Stimulated activated naive CD8-positive, alpha-beta T cell treated with anti-CD3 and anti-CD28 coated beads, Interleukin-15, amount 100 ng/mL, for 72 hours (primary cell): ENCODE data around the gene SFXN4.
A peak's percentile ranks its signal among the peaks of the same experiment; 100 is the strongest.
"Not testable (repeated sequence)": the region's sequence is repeated elsewhere in the genome, so short reads cannot be mapped to it uniquely, and the experiment has no call there.

Experiments
- ATAC-seq: fragments of 150-1000 bp; cut with Tn5 transposase; 2 replicates; pipeline ENCODE4 v1.10.0; 2021; ENCODE audit warnings: mild to moderate bottlenecking, moderate library complexity
- DNase-seq, 2 donors: peaks; one replicate each; pipeline ENCODE4 v3.0.0; 2021 to 2022
- H3K27ac Mint-ChIP-seq, 2 donors: one replicate each; pipeline ENCODE4 v1.8.0; 2022; ENCODE audit warnings: mild to moderate bottlenecking in 2 of 2, mixed read lengths in 2 of 2, moderate library complexity in 2 of 2
- H3K27me3 Mint-ChIP-seq: one replicate; pipeline ENCODE4 v1.8.0; 2022; ENCODE audit warnings: mixed read lengths
- H3K4me1 Mint-ChIP-seq: one replicate; pipeline ENCODE4 v1.8.0; 2022; ENCODE audit warnings: mild to moderate bottlenecking, mixed read lengths
- H3K4me3 Mint-ChIP-seq, 2 donors: one replicate each; pipeline ENCODE4 v1.8.0; 2022; ENCODE audit warnings: mild to moderate bottlenecking in 2 of 2, mixed read lengths in 2 of 2, moderate library complexity in 1 of 2
- H3K9me3 Mint-ChIP-seq, 2 donors: one replicate each; pipeline ENCODE4 v1.8.0; 2022; ENCODE audit warnings: mixed read lengths in 2 of 2

Gene SFXN4

GRCh38 chr10:119112056-119112455 lies 53.5 kb downstream of the SFXN4 start:
- H3K27me3 Mint-ChIP-seq: no peaks in the 10 kb centered on the region
- no peaks in the 10 kb centered on the region for H3K9me3 Mint-ChIP-seq
- DNase-seq: no peak
- no peak for ATAC-seq
- peaks cover 16% of the 10 kb centered on the region for H3K4me1 Mint-ChIP-seq
- peak overlapping the region in 1 of 2 donors; percentile 20 for H3K27ac Mint-ChIP-seq
- H3K4me3 Mint-ChIP-seq: no peak overlapping the region

- not testable (repeated sequence) for H3K27ac Mint-ChIP-seq, DNase-seq, ATAC-seq, H3K27me3 Mint-ChIP-seq, H3K4me3 Mint-ChIP-seq, H3K9me3 Mint-ChIP-seq
- peaks cover 12% of the 10 kb centered on the region for H3K4me1 Mint-ChIP-seq
Measured at GRCh38 chr10:119107771-119108170, 57.7 kb downstream of the SFXN4 start.

GRCh38 chr10:119107106-119107505 lies 58.4 kb downstream of the SFXN4 start:
- DNase-seq, ATAC-seq, H3K4me3 Mint-ChIP-seq, H3K27ac Mint-ChIP-seq, H3K27me3 Mint-ChIP-seq, H3K9me3 Mint-ChIP-seq: not testable (repeated sequence)
- H3K4me1 Mint-ChIP-seq: peaks cover 12% of the 10 kb centered on the region

DNA sequence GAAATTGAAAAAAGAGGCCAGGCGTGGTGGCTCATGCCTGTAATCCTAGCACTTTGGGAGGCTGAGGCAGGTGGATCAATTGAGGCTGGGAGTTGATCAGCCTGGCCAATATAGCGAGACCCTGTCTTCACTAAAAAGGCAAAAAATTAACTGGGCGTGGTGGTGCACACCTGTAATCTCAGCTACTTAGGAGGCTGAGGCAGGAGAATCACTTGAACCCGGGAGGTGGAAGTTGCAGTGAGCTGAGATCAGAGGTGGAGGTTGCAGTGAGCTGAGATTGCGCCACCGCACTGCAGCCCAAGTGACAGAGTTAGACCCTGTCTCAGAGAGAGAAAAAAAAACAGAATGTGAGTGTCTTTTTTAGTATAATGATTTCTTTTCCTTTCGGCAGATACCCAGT lies 59.6 kb downstream of the SFXN4 start:
- not testable (repeated sequence) for ATAC-seq, H3K27me3 Mint-ChIP-seq, H3K27ac Mint-ChIP-seq, H3K9me3 Mint-ChIP-seq, DNase-seq
- H3K4me1 Mint-ChIP-seq: peaks cover 12% of the 10 kb centered on the region
- peak overlapping the region in 1 of 2 donors; percentile 87 for H3K4me3 Mint-ChIP-seq

- Mint-ChIP-seq H3K27me3 (no peaks in the 10 kb centered on the region), H3K4me3 (peak overlapping the region; percentile 72 to 87), H3K9me3 (no peaks in the 10 kb centered on the region), H3K4me1 (peaks cover 12% of the 10 kb centered on the region), H3K27ac (peak overlapping the region in 1 of 2 donors; percentile 40)
- DNase-seq: no peak
- no peak for ATAC-seq
Measured at GRCh38 chr10:119105155-119105554, 60.4 kb downstream of the SFXN4 start.

DNA sequence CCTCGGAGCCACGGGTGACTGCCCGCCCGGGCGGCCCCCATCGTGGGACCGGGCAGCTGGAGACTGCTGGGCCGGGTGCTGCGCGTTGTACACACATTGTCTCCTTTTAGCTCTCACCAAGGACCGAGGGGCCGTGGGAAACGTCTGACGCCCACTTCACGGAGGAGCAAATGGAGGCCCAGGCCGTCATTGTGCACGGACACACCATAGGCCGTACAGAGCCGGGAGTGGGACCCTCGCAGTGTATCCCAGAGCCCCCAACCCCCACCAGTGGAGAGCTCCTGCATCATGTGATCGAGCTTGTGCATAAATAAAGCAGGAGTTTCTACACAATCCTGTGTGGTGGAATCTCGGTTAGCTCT lies 60.9 kb downstream of the SFXN4 start:
- Mint-ChIP-seq H3K27me3 (no peaks in the 10 kb centered on the region), H3K27ac (no peak overlapping the region), H3K4me3 (peak overlapping the region; percentile 72 to 87), H3K4me1 (peaks cover 12% of the 10 kb centered on the region), H3K9me3 (no peaks in the 10 kb centered on the region)
- peak in 1 of 2 donors; percentile 25 for DNase-seq
- no peak for ATAC-seq

DNA sequence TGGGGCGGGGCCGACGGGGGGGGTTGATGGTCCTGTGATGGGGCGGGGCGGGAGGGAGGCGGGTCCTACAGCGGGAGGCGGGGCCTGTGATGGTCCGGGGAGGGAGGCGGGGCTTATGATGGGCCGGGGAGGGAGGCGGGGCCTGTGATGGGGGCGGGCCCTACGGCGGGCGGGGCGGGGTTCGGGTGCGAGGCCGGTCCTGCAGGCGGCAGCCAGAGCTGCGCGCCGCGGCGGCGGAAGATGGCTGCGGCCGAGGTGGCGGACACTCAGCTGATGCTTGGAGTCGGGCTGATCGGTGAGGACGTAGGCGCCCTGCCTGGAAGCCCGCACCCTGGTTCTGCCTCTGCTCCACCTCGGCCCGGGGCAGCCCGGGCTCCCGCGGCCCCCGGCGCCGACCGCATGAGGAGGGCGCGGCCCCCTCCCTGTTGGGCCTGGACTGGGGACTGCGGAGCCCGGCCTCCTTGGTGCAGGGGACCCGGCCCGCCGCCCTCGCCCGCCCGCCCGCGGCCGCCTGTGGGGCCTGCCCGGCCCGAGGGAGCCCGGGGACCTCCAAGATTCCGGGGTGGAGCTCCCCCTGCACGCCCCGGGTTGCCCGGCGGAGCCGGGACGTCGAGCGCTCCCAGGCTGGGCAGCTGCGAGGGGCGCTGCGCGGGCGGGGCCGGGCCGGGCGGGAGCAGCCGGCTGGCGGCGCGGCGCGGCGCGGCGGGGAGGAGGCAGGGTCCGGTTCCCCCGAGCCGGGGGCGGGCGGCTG lies 61.4 kb downstream of the SFXN4 start, which contains the start of gene DENND10:
DENND10 (plus strand) TSS at position 211 of the 751 bp plus-strand sequence; CDS start at position 241, 30 bp downstream.
- H3K4me3 Mint-ChIP-seq: peak within 1 kb of the TSS; percentile 72 to 87
- no peaks in the 10 kb centered on the region for H3K27me3 Mint-ChIP-seq
- peak; percentile 90 for ATAC-seq
- peak; percentile 71 to 74 for DNase-seq
- no peaks in the 10 kb centered on the region for H3K9me3 Mint-ChIP-seq
- peaks cover 12% of the 10 kb centered on the region for H3K4me1 Mint-ChIP-seq
- peak within 1 kb of the TSS in 1 of 2 donors; percentile 46 for H3K27ac Mint-ChIP-seq

- peak overlapping the region; percentile 61 to 67 for H3K4me3 Mint-ChIP-seq
- H3K27me3 Mint-ChIP-seq: no peaks in the 10 kb centered on the region
- no peaks in the 10 kb centered on the region for H3K9me3 Mint-ChIP-seq
- H3K27ac Mint-ChIP-seq: peak overlapping the region in 1 of 2 donors; percentile 46
- DNase-seq (no peak), ATAC-seq (no peak)
- peaks cover 12% of the 10 kb centered on the region for H3K4me1 Mint-ChIP-seq
Measured at GRCh38 chr10:119103241-119103902, 62.1 kb downstream of the SFXN4 start.

GRCh38 chr10:119101366-119102098 lies 64.0 kb downstream of the SFXN4 start:
- peak overlapping the region in 1 of 2 donors; percentile 30 for H3K27ac Mint-ChIP-seq
- no peak for DNase-seq
- H3K4me1 Mint-ChIP-seq: peaks cover 12% of the 10 kb centered on the region
- no peaks in the 10 kb centered on the region for H3K9me3 Mint-ChIP-seq
- H3K27me3 Mint-ChIP-seq: no peaks in the 10 kb centered on the region
- no peak for ATAC-seq
- no peak overlapping the region for H3K4me3 Mint-ChIP-seq

DNA sequence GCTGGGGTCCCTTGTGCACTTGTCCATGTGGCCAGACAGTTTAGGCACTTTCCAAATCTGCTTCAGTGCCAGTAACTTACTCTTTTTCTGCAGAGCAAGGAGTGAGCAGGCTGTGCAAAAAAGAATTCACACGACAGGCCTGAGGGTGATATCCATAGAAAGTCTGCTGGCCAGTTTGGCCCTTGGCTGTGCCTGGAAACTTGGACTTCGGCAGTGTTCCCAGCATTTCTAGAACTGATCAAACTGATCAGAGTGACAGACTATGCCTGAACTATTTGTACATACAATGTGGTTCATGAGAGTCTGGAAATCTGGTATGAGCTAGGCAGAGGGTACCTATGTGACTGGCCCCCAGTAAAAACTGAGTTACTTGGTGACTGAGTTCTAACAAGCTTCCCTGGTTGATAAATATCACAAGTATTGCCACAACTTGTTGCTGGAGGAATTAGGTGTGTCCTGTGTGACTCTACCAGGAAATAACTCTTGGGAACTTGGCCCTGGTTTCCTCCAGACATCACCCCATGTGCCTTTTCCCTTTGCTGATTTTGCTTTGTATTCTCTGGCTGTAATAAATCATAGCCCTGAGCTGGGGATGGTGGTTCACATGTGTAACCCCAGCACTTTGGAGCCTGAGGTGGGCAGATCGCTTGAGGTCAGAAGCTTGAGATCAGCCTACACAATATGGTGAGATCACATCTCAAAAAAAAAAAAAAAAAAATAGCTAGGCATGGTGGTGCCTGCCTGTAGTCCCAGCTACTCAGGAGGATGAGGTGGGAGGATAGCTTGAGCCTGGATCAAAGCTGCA lies 64.9 kb downstream of the SFXN4 start:
- H3K9me3 Mint-ChIP-seq: no peaks in the 10 kb centered on the region
- DNase-seq (no peak), ATAC-seq (no peak)
- H3K4me3 Mint-ChIP-seq: no peak overlapping the region
- H3K27me3 Mint-ChIP-seq: no peaks in the 10 kb centered on the region
- H3K4me1 Mint-ChIP-seq: peaks cover 19% of the 10 kb centered on the region
- H3K27ac Mint-ChIP-seq: no peak overlapping the region

- Mint-ChIP-seq H3K4me3 (no peak overlapping the region), H3K27ac (no peak overlapping the region), H3K27me3 (no peaks in the 10 kb centered on the region), H3K4me1 (peaks cover 14% of the 10 kb centered on the region), H3K9me3 (no peaks in the 10 kb centered on the region)
- DNase-seq: no peak
- ATAC-seq: no peak
Measured at GRCh38 chr10:119098576-119098975, 66.9 kb downstream of the SFXN4 start.

DNA sequence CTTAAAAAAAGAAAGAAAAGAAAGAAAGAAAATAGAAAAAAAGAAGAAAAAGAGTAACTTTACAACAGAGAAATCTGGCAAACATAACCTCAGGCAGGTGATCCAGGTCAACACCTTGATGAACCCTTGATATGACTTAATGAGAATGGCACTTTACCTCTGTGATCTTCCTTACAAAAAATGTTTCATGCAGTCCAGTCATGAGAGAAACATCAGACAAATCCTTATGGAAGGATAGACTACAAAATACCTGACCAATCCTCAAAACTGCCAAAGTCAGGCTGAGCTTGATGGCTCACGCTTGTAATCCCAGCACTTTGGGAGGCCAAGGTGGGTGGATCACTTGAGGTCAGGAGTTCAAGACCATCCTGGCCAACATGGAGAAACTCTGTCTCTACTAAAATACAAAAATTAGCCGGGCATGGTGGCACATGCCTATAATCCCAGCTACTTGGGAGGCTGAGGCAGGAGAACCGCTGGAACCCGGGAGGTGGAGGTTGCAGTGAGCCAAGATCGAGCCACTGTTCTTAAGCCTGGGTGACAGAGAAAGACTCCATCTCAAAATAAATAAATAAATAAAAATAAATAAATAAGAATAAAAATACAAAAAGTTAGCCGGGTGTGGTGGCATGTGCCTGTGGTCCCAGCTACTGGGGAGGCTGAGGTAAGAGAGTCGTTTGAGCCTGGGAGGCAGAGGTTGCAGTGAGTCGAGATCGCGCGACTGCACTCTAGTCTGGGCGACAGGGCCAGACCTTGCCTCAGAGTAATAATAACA lies 68.7 kb downstream of the SFXN4 start:
- H3K27ac Mint-ChIP-seq: peak overlapping the region in 1 of 2 donors; percentile 82
- H3K4me3 Mint-ChIP-seq, H3K4me1 Mint-ChIP-seq: not testable (repeated sequence)

GRCh38 chr10:119095640-119096039 lies 69.9 kb downstream of the SFXN4 start:
- no peaks in the 10 kb centered on the region for H3K9me3 Mint-ChIP-seq
- ATAC-seq (no peak), DNase-seq (no peak)
- H3K27ac Mint-ChIP-seq: no peak overlapping the region
- no peaks in the 10 kb centered on the region for H3K27me3 Mint-ChIP-seq
- peaks cover 18% of the 10 kb centered on the region for H3K4me1 Mint-ChIP-seq
- H3K4me3 Mint-ChIP-seq: no peak overlapping the region

More for the DNA sequence above, 68.7 kb downstream of the SFXN4 start:
- H3K27me3 Mint-ChIP-seq, DNase-seq, ATAC-seq, H3K9me3 Mint-ChIP-seq: not testable (repeated sequence)

DNA sequence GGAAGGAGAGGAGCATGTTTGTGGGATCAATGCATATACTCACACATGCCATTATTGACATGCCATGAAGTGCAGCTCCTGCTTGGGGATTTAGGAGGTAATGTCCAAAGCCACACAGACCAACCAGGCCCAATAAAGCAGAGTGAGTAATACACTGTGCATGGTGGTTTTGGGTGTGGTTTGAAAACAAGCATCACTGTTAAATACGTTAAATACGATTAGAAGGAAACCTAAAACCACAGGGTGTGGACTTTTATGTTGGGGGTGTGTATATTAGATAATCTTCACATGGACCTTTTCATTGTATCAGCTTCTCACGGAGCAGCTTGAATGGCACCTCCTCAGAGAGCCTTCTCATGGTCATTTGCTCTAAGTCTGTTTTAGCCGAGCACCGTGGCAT lies 74.5 kb downstream of the SFXN4 start:
- ATAC-seq (peak; percentile 90), DNase-seq (peak; percentile 9 to 37)
- Mint-ChIP-seq H3K27ac (peak overlapping the region; percentile 36 to 59), H3K27me3 (no peaks in the 10 kb centered on the region), H3K4me3 (peak overlapping the region; percentile 5 to 32), H3K4me1 (peaks cover 20% of the 10 kb centered on the region), H3K9me3 (no peaks in the 10 kb centered on the region)
